ENCODE measurements around the gene IL32.
A peak's percentile ranks its signal among the peaks of the same experiment; 100 is the strongest.
"Not testable (repeated sequence)": the region's sequence is repeated elsewhere in the genome, so short reads cannot be mapped to it uniquely, and the experiment has no call there.

IL32 gene

GRCh38 chr16:3070608-3071111 lies 5.2 kb downstream of the IL32 start:
- DNase-seq (ENCODE audit: low read depth) = no peak

DNA sequence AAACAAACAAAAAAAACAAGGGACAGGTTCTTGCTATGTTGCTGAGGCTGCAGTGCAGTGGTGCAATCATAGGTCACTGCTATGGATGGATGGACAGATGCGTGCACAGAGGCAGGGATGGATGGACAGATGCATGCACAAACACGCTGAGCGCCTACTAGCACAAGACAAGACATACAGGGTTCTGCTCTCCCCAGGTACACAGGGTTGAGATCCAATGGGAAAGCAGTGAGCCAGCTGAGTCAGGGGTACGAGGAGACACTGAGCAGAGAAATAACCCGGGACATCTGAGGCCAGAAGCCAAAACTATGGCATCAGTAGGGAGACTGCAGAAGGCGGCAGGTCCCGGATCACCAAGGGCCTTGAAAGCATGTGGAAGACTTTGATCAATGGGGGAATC lies 6.2 kb downstream of the IL32 start:
- DNase-seq (ENCODE audit: low read depth) = no peak

DNA sequence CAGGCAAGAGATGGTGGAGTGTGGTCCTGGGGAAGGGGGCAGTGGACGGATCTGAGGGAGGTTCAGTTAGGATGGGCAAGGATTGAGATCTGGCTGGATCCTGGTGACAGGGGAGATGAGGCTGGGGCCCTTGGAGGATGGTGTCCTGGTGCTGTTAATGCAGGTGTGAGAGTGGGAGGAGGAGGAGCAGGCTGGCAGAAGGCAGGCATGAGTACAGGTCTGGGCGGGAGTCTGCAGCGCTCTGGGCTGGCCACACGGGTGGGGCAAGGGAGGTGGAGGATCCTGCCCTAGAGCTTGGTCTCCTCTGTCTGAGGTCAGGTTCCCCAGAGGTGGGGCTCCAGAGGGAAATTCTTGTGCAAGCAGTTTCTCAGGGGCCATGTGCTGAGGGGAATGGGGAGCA lies 6.7 kb downstream of the IL32 start:
- DNase-seq (ENCODE audit: low read depth) = not testable (repeated sequence)

- DNase-seq (ENCODE audit: low read depth) = not testable (repeated sequence)
These were observed 7.3 kb downstream of the IL32 start for GRCh38 chr16:3072576-3073263.

DNA sequence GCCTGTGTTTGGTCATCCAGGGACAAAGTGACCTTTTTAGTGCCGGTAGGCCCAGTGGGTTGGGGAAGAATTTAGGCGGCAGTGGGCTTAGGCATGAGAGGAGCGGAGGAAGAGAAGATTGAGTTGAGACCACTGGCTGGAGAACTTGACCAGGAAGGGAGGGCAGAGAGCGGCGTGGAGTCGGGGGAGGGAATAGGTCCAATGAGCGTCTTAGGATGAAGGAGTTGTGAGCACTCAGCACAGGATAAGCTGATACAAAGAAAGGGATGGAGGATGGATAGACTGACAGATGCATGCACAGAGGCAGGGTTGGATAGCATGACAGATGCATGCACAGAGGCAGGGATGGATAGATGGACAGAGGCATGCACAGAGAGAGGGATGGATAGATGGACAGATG lies 8.0 kb downstream of the IL32 start:
- DNase-seq (ENCODE audit: low read depth) = no peak

GRCh38 chr16:3074860-3075522 lies 9.6 kb downstream of the IL32 start:
- DNase-seq (ENCODE audit: low read depth) = peak; percentile 79

- DNase-seq (ENCODE audit: low read depth) = no peak
These were observed 10.1 kb downstream of the IL32 start for GRCh38 chr16:3075523-3075915.

- not testable (repeated sequence) for DNase-seq (ENCODE audit: low read depth)
These were observed 10.5 kb downstream of the IL32 start for GRCh38 chr16:3075946-3076345.

DNA sequence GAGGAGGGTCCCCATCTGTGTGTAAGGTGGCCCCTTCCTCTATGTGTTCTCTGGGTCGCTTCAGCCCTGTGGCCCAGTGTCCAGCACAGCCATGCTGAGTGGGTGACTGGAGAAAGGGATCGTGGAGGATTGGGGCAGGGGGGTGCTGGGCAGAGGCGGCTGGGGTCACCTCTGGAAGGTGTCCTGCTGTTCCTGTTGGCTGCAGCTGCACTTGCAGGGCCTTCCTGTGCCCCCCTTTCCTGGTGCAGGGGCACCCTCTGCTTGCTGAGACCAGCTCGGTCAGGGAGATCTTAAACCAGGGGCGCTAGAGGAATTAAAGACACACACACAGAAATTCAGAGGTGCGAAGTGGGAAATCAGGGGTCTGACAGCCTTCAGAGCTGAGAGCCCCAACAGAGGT lies 11.1 kb downstream of the IL32 start:
- DNase-seq (ENCODE audit: low read depth) = no peak

DNA sequence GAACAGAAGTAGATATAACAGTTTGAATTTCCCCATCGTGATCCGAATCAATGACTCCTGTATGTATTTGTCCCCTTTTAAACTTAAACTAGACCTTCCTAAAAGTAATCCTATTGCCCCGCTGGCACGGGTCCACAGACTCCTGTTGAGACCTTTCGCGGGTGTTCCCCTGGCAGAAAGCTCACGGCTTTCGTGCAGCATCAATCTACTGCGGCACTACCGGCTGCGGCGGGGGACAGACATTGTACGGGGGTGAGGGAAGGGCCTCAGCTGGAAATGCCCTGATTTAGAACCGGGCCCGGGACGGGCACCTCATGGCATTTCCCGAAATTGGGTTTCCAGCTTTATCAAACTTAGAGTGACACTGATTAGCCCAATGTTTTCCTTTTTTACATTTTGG lies 14.6 kb downstream of the IL32 start:
- DNase-seq (ENCODE audit: low read depth) = no peak

GRCh38 chr16:3081957-3082356 lies 16.5 kb downstream of the IL32 start:
- DNase-seq (ENCODE audit: low read depth) = not testable (repeated sequence)

- DNase-seq (ENCODE audit: low read depth) = not testable (repeated sequence)
These were observed 18.0 kb downstream of the IL32 start for GRCh38 chr16:3083408-3083807.

- no peak for DNase-seq (ENCODE audit: low read depth)
These were observed 19.1 kb downstream of the IL32 start for GRCh38 chr16:3084491-3084890.

DNA sequence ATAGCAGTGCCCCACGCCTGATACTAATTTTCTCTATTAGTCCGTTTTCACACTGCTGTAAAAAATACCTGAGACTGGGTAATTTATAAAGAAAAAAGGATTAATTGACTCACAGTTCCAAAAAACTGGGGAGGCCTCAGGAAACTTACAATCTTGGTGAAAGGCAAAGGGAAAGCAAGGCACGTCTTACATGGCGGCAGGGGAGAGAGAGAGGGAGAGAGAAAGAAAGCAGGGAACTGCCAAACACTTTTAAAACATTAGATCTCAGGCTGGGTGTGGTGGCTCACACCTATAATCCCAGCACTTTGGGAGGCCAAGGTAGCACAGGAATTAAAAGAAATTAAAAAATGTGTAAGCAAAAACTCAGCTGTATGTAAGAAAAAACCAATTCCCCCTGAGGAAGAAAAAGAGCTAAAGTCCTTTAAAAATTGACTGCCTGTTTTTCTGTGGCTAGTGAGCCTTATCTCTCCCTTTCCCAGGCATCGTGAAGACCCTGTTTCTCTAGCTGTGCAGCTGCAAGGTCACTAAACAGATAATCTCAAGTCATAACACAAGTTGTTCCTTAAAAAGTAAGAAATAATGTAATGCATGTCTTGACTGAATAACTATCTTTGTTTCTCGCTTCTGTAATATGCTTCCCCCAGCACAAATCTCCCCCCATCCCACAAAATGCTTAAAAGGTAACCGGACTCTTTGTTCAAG lies 19.7 kb downstream of the IL32 start:
- no peak for DNase-seq (ENCODE audit: low read depth)

GRCh38 chr16:3085868-3086595 lies 20.6 kb downstream of the IL32 start:
- no peak for DNase-seq (ENCODE audit: low read depth)

GRCh38 chr16:3086596-3087242 lies 21.3 kb downstream of the IL32 start:
- no peak for DNase-seq (ENCODE audit: low read depth)

GRCh38 chr16:3087243-3088235 lies 22.1 kb downstream of the IL32 start:
- no peak for DNase-seq (ENCODE audit: low read depth)

DNA sequence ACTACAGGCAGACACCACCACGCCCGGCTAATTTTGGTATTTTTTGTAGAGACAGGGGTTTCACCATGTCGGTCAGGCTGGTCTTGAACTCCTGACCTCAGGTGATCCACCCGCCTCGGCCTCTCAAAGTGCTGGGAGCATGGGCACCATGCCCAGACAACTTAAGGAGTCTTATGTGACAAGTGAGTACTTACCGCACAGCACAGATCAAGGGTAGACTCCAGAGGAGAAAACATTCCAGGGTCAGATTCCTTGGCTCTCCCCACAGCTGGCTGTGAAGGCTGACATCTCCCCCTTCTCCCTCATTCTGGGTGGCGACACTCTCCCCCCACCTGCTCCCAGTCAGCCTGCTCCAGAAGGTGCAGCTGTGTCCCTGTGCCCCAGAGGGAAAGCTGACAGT lies 23.0 kb downstream of the IL32 start:
- no peak for DNase-seq (ENCODE audit: low read depth)

DNA sequence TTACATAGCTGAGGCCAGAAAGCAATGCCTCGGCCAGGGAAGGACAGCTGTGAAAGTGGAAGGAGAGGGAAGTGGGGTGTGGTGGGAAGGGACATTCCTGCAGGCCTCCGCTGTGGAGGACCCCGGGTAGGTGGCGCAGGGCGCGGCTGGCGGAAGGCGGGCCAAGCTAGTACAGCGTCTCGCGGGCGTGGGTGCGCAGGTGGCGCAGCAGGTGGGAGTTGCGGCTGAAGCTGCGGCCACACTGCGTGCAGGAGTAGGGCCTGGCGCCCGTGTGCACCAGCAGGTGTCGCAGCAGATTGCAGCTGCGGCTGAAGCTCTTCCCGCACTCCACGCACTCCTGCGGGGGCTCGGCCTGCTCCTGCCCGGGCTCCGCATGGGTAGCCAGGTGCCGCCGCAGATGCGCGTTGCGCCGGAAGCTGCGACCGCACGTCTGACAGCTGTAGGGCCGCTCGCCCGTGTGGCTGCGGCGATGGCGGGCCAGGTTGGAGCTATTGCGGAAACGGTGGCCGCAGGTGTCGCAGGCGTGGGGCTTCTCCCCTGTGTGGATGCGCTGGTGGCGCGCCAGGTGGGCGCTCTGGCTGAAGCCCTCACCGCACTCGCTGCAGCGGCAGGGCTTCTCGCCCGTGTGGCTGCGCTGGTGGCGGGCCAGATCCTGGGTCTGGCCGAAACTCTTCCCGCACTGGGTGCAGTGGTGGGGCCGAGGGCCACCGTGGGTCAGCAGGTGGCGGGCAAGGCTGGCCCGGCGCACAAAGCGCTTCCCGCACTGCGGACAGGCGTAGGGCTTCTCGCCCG lies 23.7 kb downstream of the IL32 start:
- DNase-seq (ENCODE audit: low read depth) = no peak

Data from CMK (cell line).